SKM-1 (cell line): ENCODE results near the gene CNTNAP3B.
"Not testable (repeated sequence)": the region's sequence is repeated elsewhere in the genome, so short reads cannot be mapped to it uniquely, and the experiment has no call there.

Experiments used
- DNase-seq: peaks from one replicate; lab custom pipeline; 2025; ENCODE audit not compliant: unreplicated experiment; lab: John Stamatoyannopoulos, UW

Gene CNTNAP3B

GRCh38 chr9:42129073-42129729 is at the start of gene CNTNAP3B:
Gene CNTNAP3B, minus strand, starts transcription at chr9:42129426. Its CDS starts 332 bp downstream, at chr9:42129094.
- not testable (repeated sequence) for DNase-seq

- not testable (repeated sequence) for DNase-seq
Observed at GRCh38 chr9:42160299-42160698, 31.1 kb upstream of the CNTNAP3B start.

GRCh38 chr9:42127056-42127841 is 2.0 kb downstream of the CNTNAP3B start:
- not testable (repeated sequence) for DNase-seq

GRCh38 chr9:42121007-42121406 is 8.2 kb downstream of the CNTNAP3B start:
- not testable (repeated sequence) for DNase-seq

GRCh38 chr9:42095929-42096328 is 33.3 kb downstream of the CNTNAP3B start:
- DNase-seq, result not testable (repeated sequence)

GRCh38 chr9:42084559-42084952 is 44.7 kb downstream of the CNTNAP3B start:
- not testable (repeated sequence) for DNase-seq

GRCh38 chr9:42083877-42084558 is 45.2 kb downstream of the CNTNAP3B start:
- DNase-seq, result not testable (repeated sequence)

GRCh38 chr9:42080376-42080775 is 48.9 kb downstream of the CNTNAP3B start:
- DNase-seq, result not testable (repeated sequence)

- DNase-seq, result not testable (repeated sequence)
Observed at GRCh38 chr9:42074868-42075267, 54.4 kb downstream of the CNTNAP3B start.

- not testable (repeated sequence) for DNase-seq
Observed at GRCh38 chr9:42071026-42071425, 58.2 kb downstream of the CNTNAP3B start.

GRCh38 chr9:42070035-42070799 is 59.0 kb downstream of the CNTNAP3B start:
- DNase-seq, result not testable (repeated sequence)

- not testable (repeated sequence) for DNase-seq
Observed at GRCh38 chr9:42053874-42054273, 75.4 kb downstream of the CNTNAP3B start.

GRCh38 chr9:42050701-42051100 is 78.5 kb downstream of the CNTNAP3B start:
- DNase-seq, result not testable (repeated sequence)

GRCh38 chr9:42044422-42045010 is 84.7 kb downstream of the CNTNAP3B start:
- not testable (repeated sequence) for DNase-seq

- DNase-seq, result not testable (repeated sequence)
Observed at GRCh38 chr9:42033541-42033940, 95.7 kb downstream of the CNTNAP3B start.

GRCh38 chr9:42020639-42021038 is 108.6 kb downstream of the CNTNAP3B start:
- not testable (repeated sequence) for DNase-seq

- not testable (repeated sequence) for DNase-seq
Observed at GRCh38 chr9:42018220-42018922, 110.9 kb downstream of the CNTNAP3B start.

- not testable (repeated sequence) for DNase-seq
Observed at GRCh38 chr9:42014317-42014716, 114.9 kb downstream of the CNTNAP3B start.

GRCh38 chr9:41991607-41992006 is 137.6 kb downstream of the CNTNAP3B start:
- DNase-seq, result not testable (repeated sequence)

- not testable (repeated sequence) for DNase-seq
Observed at GRCh38 chr9:41980271-41980670, 149.0 kb downstream of the CNTNAP3B start.
